HepG2 (cell line): ENCODE results near the gene BCAS4. TPM values are rescaled to one million over a fixed set of nuclear protein-coding genes. Genes with fewer than 3 reads are reported as not detected.

ENCODE experiments used
- ASH2L ChIP-seq: fragments of 300-600, 200-600 bp; sonication (generic); IDR thresholded peaks from 2 replicates; pipeline ENCODE4 v1.7.0; 2017; ENCODE audit warnings: low read depth, mild to moderate bottlenecking, moderate library complexity, mixed read lengths, low read length; ENCODE audit not compliant: insufficient read length
- CC2D1A ChIP-seq: sonication (generic); formaldehyde crosslinking; IDR thresholded peaks from 2 replicates; pipeline ENCODE4 v1.8.1; 2023; ENCODE audit warnings: mild to moderate bottlenecking, missing genetic modification reagents
- DNMT3B ChIP-seq: conservative IDR thresholded peaks from 2 replicates; pipeline ENCODE4 v1.6.1; 2016; ENCODE audit warnings: missing biosample characterization, control low read depth
- KAT7 ChIP-seq: IDR thresholded peaks from 2 replicates; pipeline ENCODE4 v1.6.1; 2018; ENCODE audit warnings: borderline replicate concordance, missing compliant biosample characterization
- KLF13 ChIP-seq: sonication (generic); formaldehyde crosslinking; IDR thresholded peaks from 2 replicates; pipeline ENCODE4 v1.4.0; 2020; ENCODE audit warnings: mild to moderate bottlenecking, missing genetic modification reagents
- MBNL3 ChIP-seq: fragments of 250-450 bp; sonication (Bioruptor Pico); conservative IDR thresholded peaks from 2 replicates; pipeline ENCODE4 v1.8.0; 2022; ENCODE audit warnings: mild to moderate bottlenecking, inconsistent platforms
- NR3C1 ChIP-seq: sonication (generic); formaldehyde crosslinking; IDR thresholded peaks from 2 replicates; pipeline ENCODE4 v1.4.0; 2020; ENCODE audit warnings: missing genetic modification reagents
- POLR2A ChIP-seq, 2 experiments: IDR thresholded peaks; 2 replicates each; pipeline ENCODE4 v1.6.1; 2011; ENCODE audit warnings: low read depth in 2 of 2, low read length in 2 of 2, mild to moderate bottlenecking in 1 of 2, moderate library complexity in 1 of 2; ENCODE audit not compliant: insufficient read depth in 1 of 2
- RARG ChIP-seq: sonication (generic); formaldehyde crosslinking; IDR thresholded peaks from 2 replicates; pipeline ENCODE4 v1.4.0; 2020; ENCODE audit warnings: low read depth, mild to moderate bottlenecking, missing genetic modification reagents
- RBAK ChIP-seq: sonication (generic); formaldehyde crosslinking; IDR thresholded peaks from 2 replicates; pipeline ENCODE4 v1.5.1; 2020; ENCODE audit warnings: mild to moderate bottlenecking, missing genetic modification reagents
- SNAI1 ChIP-seq: sonication (generic); formaldehyde crosslinking; IDR thresholded peaks from 2 replicates; pipeline ENCODE4 v1.5.0; 2020; ENCODE audit warnings: mild to moderate bottlenecking, missing genetic modification reagents, borderline replicate concordance
- TBX3 ChIP-seq: fragments of 450-650 bp; IDR thresholded peaks from 2 replicates; pipeline ENCODE4 v1.6.1; 2017; ENCODE audit warnings: antibody characterized with exemption, mild to moderate bottlenecking, inconsistent platforms, borderline replicate concordance
- ZNF383 ChIP-seq: sonication (generic); formaldehyde crosslinking; IDR thresholded peaks from 2 replicates; pipeline ENCODE4 v1.4.0; 2020; ENCODE audit warnings: missing genetic modification reagents, mild to moderate bottlenecking, borderline replicate concordance
- ZNF484 ChIP-seq: sonication (generic); formaldehyde crosslinking; IDR thresholded peaks from 2 replicates; pipeline ENCODE4 v1.5.1; 2020; ENCODE audit warnings: mild to moderate bottlenecking, low read depth, missing genetic modification reagents, borderline replicate concordance
- ZNF775 ChIP-seq: sonication (generic); formaldehyde crosslinking; IDR thresholded peaks from 2 replicates; pipeline ENCODE4 v1.4.0; 2020; ENCODE audit warnings: missing genetic modification reagents, mild to moderate bottlenecking, moderate library complexity, borderline replicate concordance
- ZNF781 ChIP-seq: sonication (generic); formaldehyde crosslinking; IDR thresholded peaks from 2 replicates; pipeline ENCODE4 v1.5.1; 2020; ENCODE audit warnings: borderline replicate concordance, mild to moderate bottlenecking, missing genetic modification reagents; ENCODE audit errors: not compliant biosample characterization
- polyA plus RNA-seq, 8 experiments: library from polyadenylated mRNA; depleted of rRNA in 3 of 8; stranded (reverse) in 7 of 8; unstranded in 1 of 8; fragments of >200 nt; fragmentation: Illumina TruSeq in 4 of 8; extraction: Trizol in 4 of 8; gene quantifications; 2 replicates each; pipeline versions ENCODE4 v1.2.1 to v1.2.3, GENCODE V29; 2011 to 2016; ENCODE audit warnings: low read depth in 4 of 8, missing spikeins in 1 of 8, mixed read lengths in 1 of 8; ENCODE audit not compliant: insufficient read depth in 1 of 8
- total RNA-seq, 5 experiments: library from RNA; depleted of rRNA; stranded (reverse); fragments of >200 nt; fragmentation: Illumina TruSeq; extraction: Trizol; gene quantifications; 2 replicates each; pipeline ENCODE4 v1.2.3, GENCODE V29; 2016; ENCODE audit warnings: low read depth in 1 of 5
- TF ChIP-seq, protein P1 (sequence below): sonication (generic); formaldehyde crosslinking; IDR thresholded peaks from 2 replicates; pipeline ENCODE4 v1.4.0; 2020; ENCODE audit warnings: missing genetic modification reagents
- TF ChIP-seq, protein P2 (sequence below): sonication (generic); formaldehyde crosslinking; IDR thresholded peaks from 2 replicates; pipeline ENCODE4 v1.8.0; 2023; ENCODE audit warnings: mild to moderate bottlenecking, missing genetic modification reagents
- TF ChIP-seq, protein P3 (sequence below): sonication (generic); formaldehyde crosslinking; IDR thresholded peaks from 2 replicates; pipeline ENCODE4 v1.4.0; 2020; ENCODE audit warnings: missing genetic modification reagents, mild to moderate bottlenecking, borderline replicate concordance
- TF ChIP-seq, protein P4 (sequence below): sonication (generic); formaldehyde crosslinking; IDR thresholded peaks from 2 replicates; pipeline ENCODE4 v1.4.0; 2020; ENCODE audit warnings: mild to moderate bottlenecking, missing genetic modification reagents

Gene BCAS4
- total and polyA plus RNA-seq, 2 of the 13 experiments (the other 11 are each of a cell fraction or from before 2014, with no cell fraction given) = 7.2 to 8.0 TPM

DNA sequence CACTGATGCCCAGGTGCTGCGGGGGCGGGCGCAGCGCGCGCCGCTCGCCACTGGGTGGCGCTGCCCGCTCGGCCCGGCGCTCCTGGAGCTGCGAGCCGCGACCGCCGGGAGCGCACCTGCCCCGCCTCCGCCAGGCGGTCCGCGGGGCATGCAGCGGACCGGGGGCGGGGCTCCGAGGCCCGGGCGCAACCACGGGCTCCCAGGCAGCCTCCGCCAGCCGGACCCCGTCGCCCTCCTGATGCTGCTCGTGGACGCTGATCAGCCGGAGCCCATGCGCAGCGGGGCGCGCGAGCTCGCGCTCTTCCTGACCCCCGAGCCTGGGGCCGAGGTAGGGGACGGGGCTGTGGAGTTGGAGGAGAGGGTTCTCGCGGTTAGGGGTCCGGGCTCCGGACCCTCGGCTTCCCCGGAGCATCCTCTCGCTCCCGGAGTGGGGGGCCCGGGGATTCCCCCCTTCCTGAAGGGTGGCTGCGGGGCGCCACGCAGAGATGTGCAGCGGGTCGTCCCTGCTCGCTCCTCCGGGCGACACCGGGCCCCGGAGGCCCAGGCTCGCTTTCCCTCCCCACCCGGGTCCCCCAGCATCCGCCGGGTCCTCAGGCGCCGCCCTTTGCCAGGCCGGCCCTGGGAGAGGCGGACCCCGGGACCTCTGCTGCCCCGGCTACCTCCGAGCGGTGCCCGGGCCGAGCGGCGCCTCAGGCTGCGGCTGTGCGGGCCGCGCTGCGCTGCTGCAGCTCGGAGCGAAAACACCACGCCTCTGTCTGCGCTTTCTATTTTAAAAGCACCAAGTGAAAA is at the start of gene BCAS4 (continued):
- TF ChIP-seq, protein P1, sequence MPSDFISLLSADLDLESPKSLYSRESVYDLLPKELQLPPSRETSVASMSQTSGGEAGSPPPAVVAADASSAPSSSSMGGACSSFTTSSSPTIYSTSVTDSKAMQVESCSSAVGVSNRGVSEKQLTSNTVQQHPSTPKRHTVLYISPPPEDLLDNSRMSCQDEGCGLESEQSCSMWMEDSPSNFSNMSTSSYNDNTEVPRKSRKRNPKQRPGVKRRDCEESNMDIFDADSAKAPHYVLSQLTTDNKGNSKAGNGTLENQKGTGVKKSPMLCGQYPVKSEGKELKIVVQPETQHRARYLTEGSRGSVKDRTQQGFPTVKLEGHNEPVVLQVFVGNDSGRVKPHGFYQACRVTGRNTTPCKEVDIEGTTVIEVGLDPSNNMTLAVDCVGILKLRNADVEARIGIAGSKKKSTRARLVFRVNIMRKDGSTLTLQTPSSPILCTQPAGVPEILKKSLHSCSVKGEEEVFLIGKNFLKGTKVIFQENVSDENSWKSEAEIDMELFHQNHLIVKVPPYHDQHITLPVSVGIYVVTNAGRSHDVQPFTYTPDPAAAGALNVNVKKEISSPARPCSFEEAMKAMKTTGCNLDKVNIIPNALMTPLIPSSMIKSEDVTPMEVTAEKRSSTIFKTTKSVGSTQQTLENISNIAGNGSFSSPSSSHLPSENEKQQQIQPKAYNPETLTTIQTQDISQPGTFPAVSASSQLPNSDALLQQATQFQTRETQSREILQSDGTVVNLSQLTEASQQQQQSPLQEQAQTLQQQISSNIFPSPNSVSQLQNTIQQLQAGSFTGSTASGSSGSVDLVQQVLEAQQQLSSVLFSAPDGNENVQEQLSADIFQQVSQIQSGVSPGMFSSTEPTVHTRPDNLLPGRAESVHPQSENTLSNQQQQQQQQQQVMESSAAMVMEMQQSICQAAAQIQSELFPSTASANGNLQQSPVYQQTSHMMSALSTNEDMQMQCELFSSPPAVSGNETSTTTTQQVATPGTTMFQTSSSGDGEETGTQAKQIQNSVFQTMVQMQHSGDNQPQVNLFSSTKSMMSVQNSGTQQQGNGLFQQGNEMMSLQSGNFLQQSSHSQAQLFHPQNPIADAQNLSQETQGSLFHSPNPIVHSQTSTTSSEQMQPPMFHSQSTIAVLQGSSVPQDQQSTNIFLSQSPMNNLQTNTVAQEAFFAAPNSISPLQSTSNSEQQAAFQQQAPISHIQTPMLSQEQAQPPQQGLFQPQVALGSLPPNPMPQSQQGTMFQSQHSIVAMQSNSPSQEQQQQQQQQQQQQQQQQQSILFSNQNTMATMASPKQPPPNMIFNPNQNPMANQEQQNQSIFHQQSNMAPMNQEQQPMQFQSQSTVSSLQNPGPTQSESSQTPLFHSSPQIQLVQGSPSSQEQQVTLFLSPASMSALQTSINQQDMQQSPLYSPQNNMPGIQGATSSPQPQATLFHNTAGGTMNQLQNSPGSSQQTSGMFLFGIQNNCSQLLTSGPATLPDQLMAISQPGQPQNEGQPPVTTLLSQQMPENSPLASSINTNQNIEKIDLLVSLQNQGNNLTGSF (CRISPR knock-in tag) = peak; percentile 58; the same call in 1 of the 2 replicates
- no peak for TF ChIP-seq ZNF383 (CRISPR knock-in tag)
- TF ChIP-seq ZNF781 (CRISPR knock-in tag) = no peak
- peak in 1 of 2 experiments; percentile 35; a peak in 2 of 4 replicates for TF ChIP-seq POLR2A (IDR thresholded peaks at IDR 0.05; ENCODE audit: insufficient read depth in 1 of 2, low read depth in 2 of 2, low read length in 2 of 2)
- peak; percentile 80 for TF ChIP-seq ASH2L
- no peak for TF ChIP-seq RARG
- TF ChIP-seq ZNF484 (CRISPR knock-in tag) = no peak
- no peak for TF ChIP-seq DNMT3B
- no peak for TF ChIP-seq MBNL3 (CRISPR knock-in tag)
- 0 out of 2 replicates have a peak, but pooled peaks have one; percentile 62 for TF ChIP-seq ZNF775
- TF ChIP-seq, protein P2, sequence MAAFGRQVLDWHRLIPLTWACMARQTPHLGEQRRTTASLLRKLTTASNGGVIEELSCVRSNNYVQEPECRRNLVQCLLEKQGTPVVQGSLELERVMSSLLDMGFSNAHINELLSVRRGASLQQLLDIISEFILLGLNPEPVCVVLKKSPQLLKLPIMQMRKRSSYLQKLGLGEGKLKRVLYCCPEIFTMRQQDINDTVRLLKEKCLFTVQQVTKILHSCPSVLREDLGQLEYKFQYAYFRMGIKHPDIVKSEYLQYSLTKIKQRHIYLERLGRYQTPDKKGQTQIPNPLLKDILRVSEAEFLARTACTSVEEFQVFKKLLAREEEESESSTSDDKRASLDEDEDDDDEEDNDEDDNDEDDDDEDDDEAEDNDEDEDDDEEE (CRISPR knock-in tag) = peak; percentile 89
- no peak for TF ChIP-seq TBX3
- TF ChIP-seq KLF13 (CRISPR knock-in tag) = peak; percentile 66; the same call in 1 of the 2 replicates
- TF ChIP-seq, protein P3, sequence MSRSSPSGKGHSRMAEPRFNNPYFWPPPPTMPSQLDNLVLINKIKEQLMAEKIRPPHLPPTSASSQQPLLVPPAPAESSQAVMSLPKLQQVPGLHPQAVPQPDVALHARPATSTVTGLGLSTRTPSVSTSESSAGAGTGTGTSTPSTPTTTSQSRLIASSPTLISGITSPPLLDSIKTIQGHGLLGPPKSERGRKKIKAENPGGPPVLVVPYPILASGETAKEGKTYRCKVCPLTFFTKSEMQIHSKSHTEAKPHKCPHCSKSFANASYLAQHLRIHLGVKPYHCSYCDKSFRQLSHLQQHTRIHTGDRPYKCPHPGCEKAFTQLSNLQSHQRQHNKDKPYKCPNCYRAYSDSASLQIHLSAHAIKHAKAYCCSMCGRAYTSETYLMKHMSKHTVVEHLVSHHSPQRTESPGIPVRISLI (CRISPR knock-in tag) = no peak
- TF ChIP-seq NR3C1 = no peak
- TF ChIP-seq RBAK (CRISPR knock-in tag) = no peak
- no peak; the same call in 1 of the 2 replicates for TF ChIP-seq KAT7 (CRISPR knock-in tag)
- TF ChIP-seq, protein P4, sequence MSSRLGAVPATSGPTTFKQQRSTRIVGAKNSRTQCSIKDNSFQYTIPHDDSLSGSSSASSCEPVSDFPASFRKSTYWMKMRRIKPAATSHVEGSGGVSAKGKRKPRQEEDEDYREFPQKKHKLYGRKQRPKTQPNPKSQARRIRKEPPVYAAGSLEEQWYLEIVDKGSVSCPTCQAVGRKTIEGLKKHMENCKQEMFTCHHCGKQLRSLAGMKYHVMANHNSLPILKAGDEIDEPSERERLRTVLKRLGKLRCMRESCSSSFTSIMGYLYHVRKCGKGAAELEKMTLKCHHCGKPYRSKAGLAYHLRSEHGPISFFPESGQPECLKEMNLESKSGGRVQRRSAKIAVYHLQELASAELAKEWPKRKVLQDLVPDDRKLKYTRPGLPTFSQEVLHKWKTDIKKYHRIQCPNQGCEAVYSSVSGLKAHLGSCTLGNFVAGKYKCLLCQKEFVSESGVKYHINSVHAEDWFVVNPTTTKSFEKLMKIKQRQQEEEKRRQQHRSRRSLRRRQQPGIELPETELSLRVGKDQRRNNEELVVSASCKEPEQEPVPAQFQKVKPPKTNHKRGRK (CRISPR knock-in tag) = no peak
- TF ChIP-seq SNAI1 (CRISPR knock-in tag) = no peak
- no peak for TF ChIP-seq CC2D1A (CRISPR knock-in tag)
